Germinal center (tissue), 1 donor: ENCODE results near the gene POU6F2.

Experiments
- DNase-seq: peaks from one replicate; pipeline ENCODE4 v3.0.0; 2012; ENCODE audit warnings: mixed read lengths, low spot score

Gene POU6F2

DNA sequence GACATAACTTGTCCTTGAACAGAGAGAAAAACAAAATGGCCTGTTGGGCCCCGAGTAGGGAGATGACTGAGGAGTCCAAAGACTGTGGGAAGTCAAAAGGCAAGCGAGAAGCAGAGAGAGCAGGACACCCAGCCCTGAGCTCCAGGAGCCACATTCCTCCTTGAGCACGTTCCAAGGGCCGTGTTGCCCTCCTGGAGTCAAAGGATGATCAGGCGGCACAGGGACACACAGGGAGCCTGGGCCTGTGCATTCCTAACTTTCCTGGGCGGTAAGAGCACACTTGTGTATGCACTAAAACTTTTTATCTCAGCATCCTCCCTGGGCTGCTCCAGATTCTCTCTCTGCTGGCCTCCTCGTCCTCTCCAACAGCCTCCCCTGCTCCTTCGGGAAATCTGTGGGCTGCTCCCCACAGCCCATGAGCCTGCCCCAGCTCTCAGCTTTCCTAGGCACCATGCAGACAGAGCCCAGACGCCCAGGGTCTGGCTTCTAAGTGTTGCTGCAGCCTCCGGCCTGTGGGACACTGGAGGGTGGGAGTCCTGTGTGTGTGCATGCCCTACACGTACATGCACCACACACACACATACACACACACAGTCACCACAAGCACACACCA lies 281.8 kb downstream of the POU6F2 start:
- no peak for DNase-seq

- DNase-seq = no peak
Observed at GRCh38 chr7:39260279-39260844, 282.7 kb downstream of the POU6F2 start.

DNA sequence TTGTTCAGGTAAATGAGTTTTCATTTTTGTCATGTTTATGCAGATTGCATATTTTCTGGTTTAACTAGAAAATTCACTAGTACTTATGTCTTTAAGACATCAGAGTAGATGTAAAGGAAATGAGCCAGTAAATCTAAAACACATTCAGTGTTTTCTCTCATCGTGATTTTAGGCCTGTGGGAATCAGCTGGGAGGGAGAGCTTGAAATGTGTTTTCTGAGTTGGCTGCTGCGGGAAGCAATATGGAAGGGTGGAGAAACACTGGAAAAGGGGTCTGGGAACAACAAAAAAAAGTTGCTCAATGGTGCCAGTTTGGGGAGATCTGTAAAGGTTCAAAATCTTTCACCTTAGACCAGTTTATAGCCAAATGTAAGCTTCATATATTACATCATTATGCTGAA lies 284.1 kb downstream of the POU6F2 start:
- no peak for DNase-seq

DNA sequence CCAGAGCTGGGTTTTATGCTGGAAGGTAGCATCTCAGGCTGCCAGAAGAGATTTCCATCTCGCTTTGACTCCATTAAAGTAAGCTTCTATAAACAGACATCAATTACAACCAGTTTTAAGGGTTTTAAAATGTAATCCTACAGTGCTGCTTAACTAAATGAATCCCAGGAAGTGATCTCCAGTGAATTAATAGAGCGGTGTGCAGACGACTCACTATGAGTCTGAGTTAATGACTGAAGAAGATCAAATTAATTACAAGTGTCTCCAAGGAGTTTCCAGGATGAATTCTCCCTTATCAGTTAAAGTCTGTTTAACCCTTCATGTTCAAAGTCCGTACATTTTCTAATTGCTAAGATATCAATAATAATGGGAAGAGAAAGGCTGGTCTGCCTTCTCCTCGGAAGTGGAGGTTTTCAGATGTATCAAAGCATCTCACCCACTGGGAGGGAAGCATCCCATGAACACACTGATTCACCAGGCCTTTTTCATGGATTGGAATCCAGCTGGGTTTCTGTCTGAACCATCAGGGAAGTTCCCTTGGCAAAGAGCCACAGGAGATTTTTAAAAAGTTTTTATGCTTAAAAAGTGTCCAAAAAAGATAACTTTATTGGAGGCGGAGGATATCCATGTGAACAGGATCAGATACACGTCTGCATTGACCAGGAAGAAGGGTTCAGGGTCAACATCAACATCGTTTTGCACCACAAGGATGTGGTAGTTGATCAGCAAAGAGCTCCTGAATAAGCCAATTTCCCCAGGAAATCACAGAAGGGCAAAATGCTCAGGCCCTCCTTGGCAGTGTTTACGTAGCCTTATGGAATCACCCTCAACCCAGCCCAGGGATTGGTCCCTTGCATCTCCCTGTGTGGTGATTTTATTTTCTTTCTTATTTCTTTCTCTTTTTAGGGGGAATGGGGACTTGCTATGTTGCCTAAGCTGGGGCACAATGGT lies 288.2 kb downstream of the POU6F2 start:
- no peak for DNase-seq

GRCh38 chr7:39269034-39269433 lies 291.3 kb downstream of the POU6F2 start:
- DNase-seq = no peak

DNA sequence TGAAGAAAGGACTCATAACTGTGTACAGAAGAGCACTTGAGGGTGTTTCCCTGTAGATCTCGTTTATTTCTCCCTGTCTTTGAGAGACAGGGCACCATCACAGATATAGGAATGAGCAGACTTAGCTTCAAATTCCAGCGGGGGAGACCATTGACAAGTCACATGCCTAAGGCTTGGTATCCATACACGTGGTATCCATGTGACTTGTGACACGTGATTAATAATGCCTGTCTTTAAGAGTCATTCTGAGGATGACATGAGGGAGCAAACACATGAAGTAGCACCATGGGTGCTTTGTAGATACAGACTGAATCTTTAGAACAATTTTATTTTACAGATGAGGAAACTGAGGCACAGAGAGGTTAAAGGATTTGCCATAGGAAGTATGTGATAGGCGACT lies 292.3 kb downstream of the POU6F2 start:
- DNase-seq = no peak

DNA sequence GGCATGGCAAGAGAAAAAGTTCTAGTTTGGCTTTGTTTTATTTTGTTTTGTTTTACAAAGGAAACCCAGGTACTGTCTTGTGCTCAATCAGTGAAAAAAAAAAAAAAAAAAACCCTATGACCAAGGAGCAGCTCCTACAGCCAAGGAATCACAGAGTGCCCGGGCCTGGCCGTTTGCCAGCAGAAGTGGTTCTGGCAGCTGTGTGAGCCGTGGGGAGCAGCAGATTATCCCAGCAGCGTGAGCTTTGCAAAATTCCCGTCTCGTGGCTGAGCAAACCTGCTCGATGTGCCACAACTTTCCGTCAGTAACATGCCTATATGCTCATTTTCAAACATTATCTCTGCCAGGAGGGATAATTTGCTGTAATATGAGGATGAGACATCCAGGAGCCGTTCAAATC lies 293.7 kb downstream of the POU6F2 start:
- DNase-seq = no peak

DNA sequence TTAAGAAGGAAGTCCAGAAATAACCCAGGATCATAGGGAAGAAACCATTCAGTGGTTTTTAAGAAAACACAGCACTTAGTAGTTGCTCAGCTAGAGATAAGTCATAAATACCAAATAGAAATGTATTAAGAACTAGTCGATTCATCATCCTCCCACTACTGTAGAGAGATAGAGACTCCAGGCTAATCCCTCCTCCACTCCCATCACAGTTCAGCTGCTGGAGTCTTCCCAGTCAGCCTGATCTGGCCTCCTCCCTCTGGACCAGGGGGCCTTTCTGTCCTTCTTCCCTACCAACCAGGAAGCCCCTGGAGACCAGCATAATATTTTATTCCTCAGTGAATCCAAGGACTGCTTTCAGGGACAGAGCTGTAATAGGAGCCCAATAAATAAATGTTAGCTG lies 294.4 kb downstream of the POU6F2 start:
- DNase-seq = no peak

DNA sequence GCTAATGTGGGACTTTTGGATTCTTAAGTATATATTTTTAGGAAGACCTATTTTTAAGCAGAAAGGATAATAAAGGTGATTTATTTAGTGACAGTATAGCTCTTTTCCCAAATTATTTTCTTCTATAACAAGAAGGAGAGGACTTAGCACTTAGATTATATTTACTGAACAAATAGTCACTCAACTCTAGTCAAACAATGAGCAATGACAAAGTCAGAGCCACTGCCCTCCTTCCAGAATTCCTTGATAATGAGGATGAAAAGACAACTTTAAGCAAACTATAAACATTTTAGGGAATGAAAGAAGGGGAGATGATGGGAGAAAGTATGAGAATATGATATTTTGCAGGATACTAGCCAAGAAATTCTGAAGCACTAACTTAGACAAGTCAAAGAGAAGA lies 295.0 kb downstream of the POU6F2 start:
- no peak for DNase-seq

DNA sequence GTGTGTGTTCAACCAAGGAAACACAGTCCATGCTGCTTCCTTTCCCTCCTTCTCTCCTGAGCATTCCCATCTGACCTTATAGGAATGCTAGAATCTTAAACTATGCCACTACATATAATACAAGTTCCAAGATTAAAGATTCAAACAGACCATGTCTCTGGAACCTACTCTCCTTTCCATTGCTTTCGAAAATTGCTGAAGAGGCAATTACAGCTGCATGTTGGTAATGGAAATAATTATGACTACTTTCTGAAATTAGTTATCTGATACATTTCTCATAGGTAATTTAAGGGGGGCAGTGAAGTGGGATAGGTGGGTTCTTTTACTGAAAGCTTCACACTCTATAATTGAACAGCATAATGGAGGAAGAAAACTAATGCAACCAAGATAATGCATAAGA lies 302.6 kb downstream of the POU6F2 start:
- no peak for DNase-seq

GRCh38 chr7:39285256-39285655 lies 307.5 kb downstream of the POU6F2 start:
- DNase-seq = no peak

GRCh38 chr7:39288303-39288702 lies 310.6 kb downstream of the POU6F2 start:
- no peak for DNase-seq

DNA sequence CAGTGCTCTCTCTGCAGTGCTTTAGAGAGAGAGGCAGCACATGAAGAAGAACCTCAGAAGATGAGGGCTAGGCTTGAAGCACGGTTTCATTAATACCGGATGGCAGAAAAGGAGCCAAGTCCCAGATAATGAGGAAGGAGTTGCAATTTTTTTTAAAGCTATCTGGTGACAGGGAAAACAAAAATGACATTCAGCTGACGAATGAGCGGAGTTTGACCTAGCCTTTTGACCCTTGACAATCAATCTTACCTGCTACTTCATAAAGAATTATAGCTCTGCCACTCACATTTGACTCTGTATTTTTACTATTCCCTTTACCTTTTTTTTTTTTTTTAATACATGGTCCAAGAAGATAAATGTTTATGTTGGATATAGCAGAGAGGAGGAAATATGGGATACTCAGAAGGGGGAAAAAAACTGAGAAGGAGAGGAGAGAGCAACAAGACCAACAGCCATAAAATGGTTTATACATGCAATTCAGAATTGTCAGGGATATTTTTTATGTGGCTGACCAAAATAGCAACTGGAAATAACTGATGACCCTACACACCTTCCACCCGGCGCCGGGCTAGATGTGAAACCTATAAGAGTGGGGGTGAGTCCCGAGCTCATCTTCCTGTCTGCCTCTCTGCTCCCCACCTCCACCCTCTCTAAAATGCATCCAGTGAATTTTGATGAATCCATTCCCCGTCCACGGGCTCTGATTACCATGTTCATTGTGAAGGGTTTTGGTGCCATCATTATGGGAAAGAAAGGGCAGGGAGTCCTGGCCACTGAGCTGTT lies 314.1 kb downstream of the POU6F2 start:
- no peak for DNase-seq

GRCh38 chr7:39293056-39293823 lies 315.5 kb downstream of the POU6F2 start:
- DNase-seq = no peak

DNA sequence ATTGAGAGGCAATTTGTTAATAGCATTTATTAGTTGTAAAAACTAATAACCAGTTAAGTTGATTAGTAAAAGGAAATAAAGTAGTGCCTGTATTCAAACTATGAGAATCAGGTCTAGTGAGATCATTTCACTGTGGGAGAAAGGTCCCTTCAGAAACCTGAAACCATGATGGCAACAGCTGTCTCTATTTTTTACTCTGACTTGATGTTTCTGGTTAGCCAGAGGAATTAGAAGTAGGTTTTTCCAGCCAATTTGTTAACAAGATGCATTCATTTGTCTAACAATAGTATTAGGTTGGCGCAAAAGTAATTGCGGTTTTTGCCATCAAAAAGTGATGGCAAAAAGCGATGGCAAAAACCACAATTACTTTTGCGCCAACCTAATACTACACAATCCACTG lies 316.3 kb downstream of the POU6F2 start:
- no peak for DNase-seq

DNA sequence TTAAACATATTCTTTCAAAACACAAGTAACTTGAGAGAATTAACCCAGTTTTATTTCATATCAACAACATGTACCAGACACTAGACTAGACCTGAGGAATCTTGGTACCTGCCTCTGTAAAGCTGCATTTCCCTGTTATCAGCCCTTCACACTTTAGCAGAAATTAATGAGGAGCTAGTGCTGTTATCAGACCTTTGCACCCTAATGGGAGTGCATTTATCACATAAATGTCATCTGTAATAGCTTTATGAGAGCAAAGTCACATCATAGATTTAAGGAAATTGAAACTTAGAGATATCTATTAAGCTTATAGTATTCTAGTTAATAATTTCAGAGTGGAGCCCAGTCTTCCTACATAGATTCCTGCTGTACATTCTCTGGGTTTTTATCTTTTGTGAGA lies 318.1 kb downstream of the POU6F2 start:
- DNase-seq = no peak

DNA sequence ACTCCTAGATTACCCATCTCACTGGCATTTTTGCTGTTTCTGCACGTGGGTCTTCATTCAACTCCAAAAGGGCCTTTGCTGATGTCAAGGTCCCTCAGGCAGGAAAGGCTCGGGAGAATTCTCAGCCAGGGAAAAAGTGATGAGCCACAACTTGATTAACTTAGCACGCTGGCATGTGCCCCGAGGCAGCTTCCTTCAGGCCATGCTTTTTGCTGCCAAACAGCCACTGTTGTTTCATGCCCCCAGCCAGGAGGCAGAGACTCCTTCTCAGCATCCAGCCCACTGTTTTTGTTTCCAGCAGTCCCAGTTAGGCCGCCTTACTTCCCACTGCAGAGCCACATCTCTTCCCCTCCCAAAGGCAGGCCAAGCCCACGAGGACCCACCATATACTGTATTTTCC lies 322.0 kb downstream of the POU6F2 start:
- no peak for DNase-seq

GRCh38 chr7:39300276-39300675 lies 322.6 kb downstream of the POU6F2 start:
- no peak for DNase-seq

DNA sequence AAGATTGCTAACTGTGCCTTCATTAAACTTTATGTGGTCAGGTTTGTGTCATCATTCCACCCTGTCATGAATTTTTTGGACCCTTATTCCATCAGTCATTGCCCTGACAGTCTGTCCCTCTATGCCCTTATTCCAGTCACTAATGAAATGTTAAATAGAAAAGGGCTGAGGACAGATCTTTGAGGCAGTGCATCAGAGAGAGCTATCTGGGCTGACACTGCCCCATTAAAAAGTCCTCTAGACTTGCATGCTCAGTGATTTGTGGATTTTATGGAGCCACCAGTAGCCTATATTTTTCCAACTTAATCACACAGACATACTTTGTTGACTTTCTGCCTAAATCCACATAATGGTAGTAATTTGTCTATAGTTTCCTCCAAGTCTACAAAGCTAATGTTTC lies 323.8 kb downstream of the POU6F2 start:
- no peak for DNase-seq

DNA sequence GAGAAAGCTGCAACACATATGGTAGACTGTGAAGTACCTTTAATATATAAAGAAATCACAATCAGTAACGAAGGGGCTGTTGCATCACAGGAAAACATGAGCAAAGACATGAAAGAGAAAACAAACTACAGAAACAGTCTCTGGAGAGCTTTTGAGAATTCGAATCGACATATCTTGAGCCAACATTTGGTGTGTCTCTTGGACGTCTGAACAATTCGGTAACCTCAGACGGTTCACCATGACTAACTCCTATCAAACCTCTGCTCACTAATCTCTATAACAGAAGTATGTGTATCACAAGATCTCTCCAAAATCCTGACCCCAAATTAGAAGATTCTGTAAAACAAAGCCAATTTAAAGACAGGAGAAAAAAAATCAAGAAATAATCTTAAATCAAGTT lies 326.5 kb downstream of the POU6F2 start:
- no peak for DNase-seq

DNA sequence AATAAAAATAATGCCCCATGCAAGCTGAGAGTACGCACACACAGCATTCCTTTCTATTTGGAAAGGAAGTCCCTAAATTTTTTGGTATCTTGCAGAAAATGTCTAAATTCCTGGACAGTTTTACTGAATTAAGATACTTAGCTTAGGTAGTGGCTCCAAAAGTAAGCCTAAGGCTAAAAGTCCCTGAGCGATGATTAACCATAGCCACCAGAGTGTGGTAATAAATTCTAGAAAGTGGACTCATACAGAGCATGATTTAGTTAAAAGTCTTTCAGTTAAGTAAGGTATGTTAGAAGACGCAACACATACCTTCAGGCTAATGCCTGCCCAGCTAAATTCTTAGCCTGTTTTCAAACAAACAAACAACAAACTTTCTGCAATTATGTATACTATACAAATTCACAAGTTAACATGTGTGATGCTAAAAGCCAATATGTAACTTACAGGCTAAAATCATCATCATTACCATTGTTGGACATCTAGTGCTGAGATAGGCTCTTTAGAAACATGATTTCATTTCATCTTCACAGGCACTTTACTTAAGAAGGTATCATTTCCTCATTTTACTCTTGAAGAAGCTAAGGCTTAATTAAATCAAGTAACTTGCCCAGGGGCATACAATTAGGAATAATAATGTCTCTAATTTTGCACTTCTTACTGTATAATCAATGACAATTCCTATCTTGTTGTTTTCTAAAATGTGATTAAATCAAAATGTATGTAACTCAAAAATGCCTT lies 327.1 kb downstream of the POU6F2 start:
- no peak for DNase-seq
